Calu3 (cell line): ENCODE results near the gene GPR137B. TPM values are rescaled to one million over a fixed set of nuclear protein-coding genes. Genes with fewer than 3 reads are reported as not detected.

Experiments
- BruUV-seq: library from RNA; stranded (reverse); fragments of 400-500 nt; replicated peaks from 2 replicates; lab custom pipeline; 2021; lab: Mats Ljungman, UMichigan
- CTCF ChIA-PET: fragments of 300-600 bp; sonication (Branson Sonifier 250); formaldehyde crosslinking; loops from one replicate; lab custom pipeline; 2022; ENCODE audit warnings: antibody characterized with exemption; lab: Charles Lee
- DNase-seq: peaks from one replicate; pipeline ENCODE4 v3.0.0; 2022
- H3K27ac Mint-ChIP-seq: one replicate; pipeline ENCODE4 v1.8.0; 2022; ENCODE audit warnings: mixed read lengths; ENCODE audit not compliant: unreplicated experiment
- H3K27me3 Mint-ChIP-seq: one replicate; pipeline ENCODE4 v1.8.0; 2022; ENCODE audit warnings: mixed read lengths; ENCODE audit not compliant: unreplicated experiment
- H3K36me3 Mint-ChIP-seq: one replicate; pipeline ENCODE4 v1.8.0; 2022; ENCODE audit warnings: mild to moderate bottlenecking, moderate library complexity, mixed read lengths; ENCODE audit not compliant: insufficient read depth, unreplicated experiment
- H3K4me1 Mint-ChIP-seq: one replicate; pipeline ENCODE4 v1.8.0; 2022; ENCODE audit warnings: mild to moderate bottlenecking, low read depth, mixed read lengths; ENCODE audit not compliant: unreplicated experiment
- H3K4me3 Mint-ChIP-seq: one replicate; pipeline ENCODE4 v1.8.0; 2022; ENCODE audit warnings: mild to moderate bottlenecking, low read depth, moderate library complexity, mixed read lengths; ENCODE audit not compliant: unreplicated experiment
- H3K9me3 Mint-ChIP-seq: one replicate; pipeline ENCODE4 v1.8.0; 2022; ENCODE audit warnings: low read depth, mixed read lengths; ENCODE audit not compliant: unreplicated experiment
- intact Hi-C: fragments of 100-400 bp; cut with micrococcal nuclease; formaldehyde crosslinking; loops from one replicate; pipeline ENCODE4 v1.10.0; 2022; ENCODE audit not compliant: unreplicated experiment
- total RNA-seq: library from RNA; stranded (reverse); gene quantifications from 2 replicates; pipeline ENCODE4 v1.2.3, GENCODE V29; 2022
- TF ChIP-seq, protein P1 (sequence below): fragments of 200-600 bp; IDR thresholded peaks from one replicate; pipeline ENCODE4 v1.8.0; 2022; ENCODE audit warnings: antibody characterized with exemption; ENCODE audit not compliant: unreplicated experiment

GPR137B gene
- total RNA-seq, 1 experiment from 2014 or later, result 11.4 TPM

DNA sequence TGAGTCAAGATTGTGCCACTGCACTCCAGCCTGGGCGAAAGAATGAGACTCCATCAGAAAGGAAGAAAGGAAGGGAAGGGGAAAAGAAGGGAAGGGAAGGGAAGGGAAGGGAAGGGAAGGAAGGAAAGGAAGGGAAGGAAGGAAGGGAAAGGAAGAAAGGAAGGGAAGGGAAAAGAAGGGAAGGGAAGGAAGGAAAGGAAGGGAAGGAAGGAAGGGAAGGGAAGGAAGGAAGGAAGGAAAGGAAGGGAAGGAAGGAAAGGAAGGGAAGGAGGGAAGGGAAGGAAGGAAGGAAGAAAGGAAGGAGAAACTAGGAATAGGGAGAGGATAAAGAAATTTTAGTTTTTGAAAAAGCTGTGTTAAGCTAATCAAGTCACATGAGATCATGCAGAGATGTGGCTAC lies 44.1 kb upstream of the GPR137B start:
- H3K4me1 Mint-ChIP-seq, result no peaks in the 10 kb centered on the region
- TF ChIP-seq, protein P1, sequence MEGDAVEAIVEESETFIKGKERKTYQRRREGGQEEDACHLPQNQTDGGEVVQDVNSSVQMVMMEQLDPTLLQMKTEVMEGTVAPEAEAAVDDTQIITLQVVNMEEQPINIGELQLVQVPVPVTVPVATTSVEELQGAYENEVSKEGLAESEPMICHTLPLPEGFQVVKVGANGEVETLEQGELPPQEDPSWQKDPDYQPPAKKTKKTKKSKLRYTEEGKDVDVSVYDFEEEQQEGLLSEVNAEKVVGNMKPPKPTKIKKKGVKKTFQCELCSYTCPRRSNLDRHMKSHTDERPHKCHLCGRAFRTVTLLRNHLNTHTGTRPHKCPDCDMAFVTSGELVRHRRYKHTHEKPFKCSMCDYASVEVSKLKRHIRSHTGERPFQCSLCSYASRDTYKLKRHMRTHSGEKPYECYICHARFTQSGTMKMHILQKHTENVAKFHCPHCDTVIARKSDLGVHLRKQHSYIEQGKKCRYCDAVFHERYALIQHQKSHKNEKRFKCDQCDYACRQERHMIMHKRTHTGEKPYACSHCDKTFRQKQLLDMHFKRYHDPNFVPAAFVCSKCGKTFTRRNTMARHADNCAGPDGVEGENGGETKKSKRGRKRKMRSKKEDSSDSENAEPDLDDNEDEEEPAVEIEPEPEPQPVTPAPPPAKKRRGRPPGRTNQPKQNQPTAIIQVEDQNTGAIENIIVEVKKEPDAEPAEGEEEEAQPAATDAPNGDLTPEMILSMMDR, result no peak
- peaks cover 3% of the 10 kb centered on the region for H3K9me3 Mint-ChIP-seq
- peaks cover 12% of the 10 kb centered on the region for H3K36me3 Mint-ChIP-seq
- no peak overlapping the region for H3K27ac Mint-ChIP-seq
- BruUV-seq, result no TSS peak
- no peak overlapping the region for H3K4me3 Mint-ChIP-seq
- no peak for DNase-seq
- H3K27me3 Mint-ChIP-seq, result no peaks in the 10 kb centered on the region
- intact Hi-C loops, result no loop called here
- CTCF ChIA-PET, result no interaction called here

DNA sequence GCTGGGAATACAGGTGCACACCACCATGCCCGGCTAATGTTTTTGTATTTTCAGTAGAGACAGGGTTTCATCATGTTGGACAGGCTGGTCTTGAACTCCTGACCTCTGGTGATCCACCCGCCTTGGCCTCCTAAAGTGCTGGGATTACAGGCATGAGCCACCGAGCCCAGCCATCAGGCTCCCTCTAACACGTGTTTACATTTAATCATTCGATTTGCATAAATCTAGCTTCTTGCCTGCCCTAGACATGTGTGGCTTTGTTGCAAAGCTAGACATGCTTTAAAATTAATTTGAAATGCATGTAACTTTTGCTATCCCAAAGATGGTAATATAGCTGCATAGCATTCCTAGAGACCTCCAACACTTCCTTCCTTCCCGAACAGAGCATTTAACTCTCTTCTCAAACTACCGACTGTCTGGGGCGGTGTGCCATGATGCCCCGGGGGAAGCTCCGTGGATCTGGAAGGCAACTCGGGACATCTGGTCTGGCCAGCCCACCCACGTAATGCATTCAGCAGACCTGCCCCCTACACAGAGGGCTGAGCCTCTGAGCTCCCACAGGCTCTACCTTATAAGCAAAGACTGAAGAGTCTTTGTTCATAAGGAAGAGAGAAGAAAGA lies 42.9 kb upstream of the GPR137B start:
- Mint-ChIP-seq H3K9me3 (peaks cover 3% of the 10 kb centered on the region), H3K36me3 (peaks cover 12% of the 10 kb centered on the region), H3K4me3 (no peak overlapping the region), H3K27me3 (no peaks in the 10 kb centered on the region), H3K4me1 (no peaks in the 10 kb centered on the region), H3K27ac (no peak overlapping the region)
- intact Hi-C loops, result no loop called here
- TF ChIP-seq, protein P1, result no peak
- CTCF ChIA-PET, result interaction anchor here (0.6 kb wide), 2 partner anchors 82 to 391 kb away, joined by 3 read pairs; no protein-coding TSS in a partner anchor
- DNase-seq, result no peak
- no TSS peak for BruUV-seq

DNA sequence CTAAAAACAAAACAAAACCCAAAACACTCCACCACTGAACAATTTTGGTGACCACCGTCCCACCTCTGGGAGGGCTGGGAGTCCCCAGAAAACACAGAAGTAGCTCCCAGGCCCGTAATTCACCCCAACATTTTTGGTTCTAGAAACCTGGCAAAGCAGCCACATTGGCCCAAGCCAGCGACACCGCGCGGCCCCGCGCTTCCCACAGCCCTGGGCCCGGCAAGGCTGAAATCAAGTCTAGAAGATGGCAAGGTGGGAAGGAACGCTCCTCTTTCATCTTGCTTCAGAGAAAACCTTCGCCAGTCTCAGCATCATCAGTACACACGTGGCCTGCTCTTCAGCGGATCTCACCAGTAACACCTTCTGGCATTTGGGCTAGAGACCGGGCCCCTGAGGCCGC lies 41.5 kb upstream of the GPR137B start:
- peaks cover 12% of the 10 kb centered on the region for H3K36me3 Mint-ChIP-seq
- DNase-seq, result no peak
- H3K27me3 Mint-ChIP-seq, result no peaks in the 10 kb centered on the region
- no peaks in the 10 kb centered on the region for H3K4me1 Mint-ChIP-seq
- no TSS peak for BruUV-seq
- TF ChIP-seq, protein P1, result no peak
- CTCF ChIA-PET, result no interaction called here
- H3K27ac Mint-ChIP-seq, result no peak overlapping the region
- no peak overlapping the region for H3K4me3 Mint-ChIP-seq
- intact Hi-C loops, result loop anchor here (5.0 kb wide), 1 partner anchor 1462 kb away; no protein-coding TSS in a partner anchor
- peaks cover 2% of the 10 kb centered on the region for H3K9me3 Mint-ChIP-seq

DNA sequence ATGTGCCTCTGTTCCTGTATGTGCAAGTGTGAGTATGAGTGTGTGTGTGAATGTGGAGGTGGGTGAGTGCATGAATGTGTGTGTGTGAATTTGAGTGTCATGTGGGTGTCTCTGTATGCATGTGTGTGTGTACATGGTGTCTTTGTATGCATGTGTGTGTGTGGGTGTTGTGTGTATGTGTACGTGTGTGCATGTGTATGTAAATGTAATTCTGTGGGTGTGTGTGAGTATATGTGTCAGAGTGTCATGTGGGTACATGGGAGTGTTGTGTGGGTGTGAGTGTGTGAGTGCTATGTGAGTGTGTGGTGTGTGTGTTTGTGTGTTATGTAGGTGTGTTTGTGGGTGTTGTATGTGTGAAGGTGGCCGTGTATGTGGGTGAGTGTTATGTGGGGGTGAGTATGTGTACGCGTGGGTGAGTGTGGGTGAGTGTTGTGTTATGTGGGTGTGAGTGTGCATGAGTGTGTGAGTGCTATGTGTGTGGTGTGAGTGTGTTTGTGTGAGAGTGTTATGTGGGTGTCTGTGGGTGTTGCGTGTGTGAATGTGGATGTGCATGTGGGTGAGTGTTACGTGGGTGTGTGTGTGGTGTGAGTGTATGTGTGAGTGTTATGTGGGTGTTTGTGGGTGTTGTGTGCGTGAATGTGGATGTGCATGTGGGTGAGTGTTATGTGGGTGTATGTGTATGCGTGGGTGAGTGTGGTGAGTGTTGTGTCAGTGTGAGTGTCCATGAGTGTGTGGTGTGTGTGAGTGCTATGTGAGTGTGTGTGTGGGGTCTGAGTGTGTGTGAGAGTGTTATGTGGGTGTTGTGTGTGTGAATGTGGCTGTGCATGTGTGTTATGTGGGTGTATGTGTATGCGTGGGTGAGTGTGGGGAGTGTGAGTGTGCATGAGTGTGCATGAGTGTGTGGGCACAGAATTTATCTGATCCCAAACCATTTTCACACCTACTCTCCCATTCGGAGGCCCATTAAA lies 40.8 kb upstream of the GPR137B start:
- BruUV-seq, result no TSS peak
- CTCF ChIA-PET, result no interaction called here
- TF ChIP-seq, protein P1, result no peak
- Mint-ChIP-seq H3K4me3 (no peak overlapping the region), H3K27ac (no peak overlapping the region), H3K4me1 (no peaks in the 10 kb centered on the region), H3K36me3 (peaks cover 10% of the 10 kb centered on the region), H3K9me3 (no peaks in the 10 kb centered on the region), H3K27me3 (no peaks in the 10 kb centered on the region)
- intact Hi-C loops, result loop anchor here (2.0 to 5.0 kb wide), 2 partner anchors 767 to 1461 kb away; no protein-coding TSS in a partner anchor
- DNase-seq, result no peak
